ENCODE data around the gene PLEKHA8.

- TF ChIP-seq CTCF (IDR thresholded peaks at IDR 0.05) (no peak), POLR2A (IDR thresholded peaks at IDR 0.05) (no peak), POLR2AphosphoS5 (IDR thresholded peaks at IDR 0.05) (no peak)
Observed at GRCh38 chr7:30160329-30160728, 132.1 kb downstream of the PLEKHA8 start.
